GM23248 (cell line): ENCODE measurements around the gene FAM241B. TPM values are rescaled to one million over a fixed set of nuclear protein-coding genes. Genes with fewer than 3 reads are reported as not detected.

Experiments used
- DNase-seq: peaks from one replicate; pipeline ENCODE4 v3.0.0-alpha.2; 2015
- H2AFZ ChIP-seq: fragments of 200-600 bp; sonication (generic); 2 replicates; pipeline ENCODE4 v1.6.1; 2016; ENCODE audit warnings: antibody characterized with exemption
- H3F3A ChIP-seq: fragments of 200-600 bp; sonication (generic); 2 replicates; pipeline ENCODE4 v1.6.1; 2016; ENCODE audit warnings: mild to moderate bottlenecking, antibody characterized with exemption, mixed run types; ENCODE audit not compliant: insufficient read depth
- H3K27ac ChIP-seq: fragments of 200-600 bp; sonication (generic); 2 replicates; pipeline ENCODE4 v1.5.1; 2016; ENCODE audit warnings: mild to moderate bottlenecking
- H3K27me3 ChIP-seq: fragments of 200-600 bp; sonication (generic); replicated peaks from 2 replicates; pipeline ENCODE4 v1.6.1; 2016; ENCODE audit warnings: mild to moderate bottlenecking; ENCODE audit not compliant: insufficient read depth
- H3K36me3 ChIP-seq: fragments of 200-600 bp; sonication (generic); 2 replicates; pipeline ENCODE4 v1.6.1; 2016; ENCODE audit warnings: low read depth, mild to moderate bottlenecking
- H3K4me1 ChIP-seq: fragments of 200-600 bp; sonication (generic); 2 replicates; pipeline ENCODE4 v1.6.1; 2016; ENCODE audit warnings: mild to moderate bottlenecking; ENCODE audit not compliant: insufficient read depth
- H3K4me2 ChIP-seq: fragments of 200-600 bp; sonication (generic); one replicate; pipeline ENCODE4 v1.6.1; 2016; ENCODE audit warnings: mild to moderate bottlenecking; ENCODE audit not compliant: unreplicated experiment
- H3K4me3 ChIP-seq: fragments of 200-600 bp; sonication (generic); 2 replicates; pipeline ENCODE4 v1.5.1; 2016; ENCODE audit warnings: mild to moderate bottlenecking
- H3K79me2 ChIP-seq: fragments of 200-600 bp; sonication (generic); 2 replicates; pipeline ENCODE4 v1.6.1; 2016; ENCODE audit warnings: mild to moderate bottlenecking; ENCODE audit not compliant: insufficient read depth
- H3K9ac ChIP-seq: fragments of 200-600 bp; sonication (generic); 2 replicates; pipeline ENCODE4 v1.6.1; 2016; ENCODE audit warnings: mild to moderate bottlenecking
- H3K9me2 ChIP-seq: fragments of 200-600 bp; sonication (generic); 2 replicates; pipeline ENCODE4 v1.6.1; 2016; ENCODE audit warnings: mixed run types, mild to moderate bottlenecking, moderate library complexity; ENCODE audit not compliant: insufficient read depth
- H3K9me3 ChIP-seq: fragments of 200-600 bp; sonication (generic); one replicate; pipeline ENCODE4 v1.6.1; 2017; ENCODE audit warnings: low read depth
- H4K20me1 ChIP-seq: fragments of 200-600 bp; sonication (generic); 2 replicates; pipeline ENCODE4 v1.6.0; 2016; ENCODE audit not compliant: insufficient read depth
- EZH2 ChIP-seq: fragments of 200-600 bp; sonication (generic); IDR thresholded peaks from 2 replicates; pipeline ENCODE4 v1.6.1; 2018; ENCODE audit warnings: antibody characterized with exemption, mild to moderate bottlenecking; ENCODE audit not compliant: insufficient read depth, poor library complexity, severe bottlenecking
- EZH2phosphoT487 ChIP-seq: fragments of 200-600 bp; sonication (generic); IDR thresholded peaks from 2 replicates; pipeline ENCODE4 v1.6.1; 2018; ENCODE audit warnings: antibody characterized with exemption, moderate library complexity, mild to moderate bottlenecking, low read depth; ENCODE audit not compliant: insufficient read depth
- WGBS, 2 experiments: methylation state at CpG; one replicate each; pipeline ENCODE4 v1.1.6; 2015 to 2017; ENCODE audit warnings: low lambda C conversion rate in 2 of 2, low coverage in 1 of 2; ENCODE audit errors: missing lambda C conversion rate in 2 of 2; 5-methylcytosine and 5-hydroxymethylcytosine counted together
- in situ Hi-C: fragments of 300-500 bp; cut with MboI; formaldehyde crosslinking; loops from 2 replicates; pipeline ENCODE4 v1.15.0; 2020
- polyA plus RNA-seq: library from polyadenylated mRNA; unstranded; fragments of >200 nt; fragmentation: Nextera tagmentation; extraction: Ambion mirVana; gene quantifications from 2 replicates; pipeline ENCODE4 v1.2.1, GENCODE V29; 2016
- total RNA-seq: library from RNA; depleted of rRNA; stranded (reverse); fragments of >200 nt; shearing (Covaris generic); gene quantifications from 2 replicates; pipeline ENCODE4 v1.2.3, GENCODE V29; 2014

FAM241B gene
- total and polyA plus RNA-seq, 2 experiments from 2014 or later, result 0.18 TPM; not detected in 1

GRCh38 chr10:69649786-69650550 is 19.9 kb downstream of the FAM241B start:
- in situ Hi-C loops, result no loop called here
- no peak overlapping the region for H3K4me2 ChIP-seq
- no peaks in the 10 kb centered on the region for H3K36me3 ChIP-seq
- no peak for DNase-seq
- no peak overlapping the region for H3K9ac ChIP-seq
- no peaks in the 10 kb centered on the region for H3K4me1 ChIP-seq
- no peaks in the 10 kb centered on the region for H3K9me2 ChIP-seq
- no peak for TF ChIP-seq EZH2
- TF ChIP-seq EZH2phosphoT487, result no peak
- WGBS, 2 experiments, result 60 to 80% methylated on average over 9 of the region's 9 CpGs
- no peak overlapping the region for H2AFZ ChIP-seq
- no peaks in the 10 kb centered on the region for H4K20me1 ChIP-seq
- no peaks in the 10 kb centered on the region for H3K9me3 ChIP-seq
- H3K27ac ChIP-seq, result no peak overlapping the region
- H3K27me3 ChIP-seq, result peaks cover 16% of the 10 kb centered on the region
- H3K79me2 ChIP-seq, result no peaks in the 10 kb centered on the region
- H3K4me3 ChIP-seq, result no peak overlapping the region
- H3F3A ChIP-seq, result no peaks in the 10 kb centered on the region

GRCh38 chr10:69650589-69651261 is 20.7 kb downstream of the FAM241B start:
- no peak for TF ChIP-seq EZH2
- no peak for TF ChIP-seq EZH2phosphoT487
- Histone ChIP-seq H3K36me3 (no peaks in the 10 kb centered on the region), H4K20me1 (no peaks in the 10 kb centered on the region), H3K4me3 (no peak overlapping the region), H3K9ac (no peak overlapping the region), H2AFZ (no peak overlapping the region), H3K4me1 (no peaks in the 10 kb centered on the region), H3K27me3 (peaks cover 23% of the 10 kb centered on the region), H3K9me3 (no peaks in the 10 kb centered on the region), H3F3A (no peaks in the 10 kb centered on the region), H3K27ac (no peak overlapping the region), H3K9me2 (no peaks in the 10 kb centered on the region), H3K79me2 (no peaks in the 10 kb centered on the region), H3K4me2 (no peak overlapping the region)
- no peak for DNase-seq
- in situ Hi-C loops, result no loop called here
- 44 to 49% methylated on average over 10 to 13 of the region's 13 CpGs for WGBS, 2 experiments

- Histone ChIP-seq H3K36me3 (no peaks in the 10 kb centered on the region), H3K27ac (no peak overlapping the region), H3K9me3 (no peaks in the 10 kb centered on the region), H3K9ac (no peak overlapping the region), H4K20me1 (no peaks in the 10 kb centered on the region), H2AFZ (no peak overlapping the region), H3K4me2 (no peak overlapping the region), H3K27me3 (peaks cover 28% of the 10 kb centered on the region), H3K4me3 (no peak overlapping the region), H3K79me2 (no peaks in the 10 kb centered on the region), H3K9me2 (no peaks in the 10 kb centered on the region), H3K4me1 (no peaks in the 10 kb centered on the region), H3F3A (no peaks in the 10 kb centered on the region)
- DNase-seq, result no peak
- WGBS, 2 experiments, result 65 to 74% methylated on average over 9 of the region's 9 CpGs
- TF ChIP-seq EZH2 (no peak), EZH2phosphoT487 (no peak)
- in situ Hi-C loops, result no loop called here
Measured at GRCh38 chr10:69651362-69651761, 21.3 kb downstream of the FAM241B start.

- Histone ChIP-seq H3K9ac (no peak overlapping the region), H3K4me3 (no peak overlapping the region), H3K79me2 (no peaks in the 10 kb centered on the region), H2AFZ (no peak overlapping the region), H3K4me1 (no peaks in the 10 kb centered on the region), H4K20me1 (no peaks in the 10 kb centered on the region), H3K9me3 (no peaks in the 10 kb centered on the region), H3K27ac (no peak overlapping the region), H3F3A (no peaks in the 10 kb centered on the region), H3K9me2 (no peaks in the 10 kb centered on the region), H3K4me2 (no peak overlapping the region), H3K27me3 (peaks cover 37% of the 10 kb centered on the region), H3K36me3 (no peaks in the 10 kb centered on the region)
- WGBS, 2 experiments, result 55 to 62% methylated on average over 14 of the region's 14 CpGs
- TF ChIP-seq EZH2phosphoT487, result no peak
- no peak for TF ChIP-seq EZH2
- DNase-seq, result no peak
- in situ Hi-C loops, result no loop called here
Measured at GRCh38 chr10:69652111-69652856, 22.2 kb downstream of the FAM241B start.
